Kidney tubule cell (primary cell): Measurements from ENCODE around the gene CASTOR2.
"Not testable (repeated sequence)": the region's sequence is repeated elsewhere in the genome, so short reads cannot be mapped to it uniquely, and the experiment has no call there.

Source experiments
- DNase-seq: peaks from one replicate; pipeline ENCODE4 v3.0.0-alpha.2; 2018; ENCODE audit warnings: low spot score

CASTOR2 gene

DNA sequence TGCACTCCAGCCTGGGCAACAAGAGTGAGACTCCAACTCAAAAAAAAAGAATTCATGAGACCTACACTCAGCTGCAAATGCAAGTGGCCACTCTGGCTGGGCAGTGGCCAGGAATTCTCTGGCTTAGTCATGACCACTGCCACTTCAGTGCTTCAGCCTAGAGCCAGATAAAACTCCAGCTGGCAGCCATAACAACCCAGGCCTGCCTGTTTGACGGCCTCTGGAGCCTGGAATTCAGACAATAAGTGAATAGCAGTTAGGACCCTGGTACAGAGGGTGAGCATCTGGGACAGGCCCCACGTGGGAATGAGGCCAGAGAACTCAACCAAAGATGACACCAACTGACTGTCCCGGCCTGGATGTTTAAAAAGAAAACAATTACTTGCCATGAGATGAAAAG is 90.2 kb downstream of the CASTOR2 start:
- DNase-seq: peak; percentile 54

DNA sequence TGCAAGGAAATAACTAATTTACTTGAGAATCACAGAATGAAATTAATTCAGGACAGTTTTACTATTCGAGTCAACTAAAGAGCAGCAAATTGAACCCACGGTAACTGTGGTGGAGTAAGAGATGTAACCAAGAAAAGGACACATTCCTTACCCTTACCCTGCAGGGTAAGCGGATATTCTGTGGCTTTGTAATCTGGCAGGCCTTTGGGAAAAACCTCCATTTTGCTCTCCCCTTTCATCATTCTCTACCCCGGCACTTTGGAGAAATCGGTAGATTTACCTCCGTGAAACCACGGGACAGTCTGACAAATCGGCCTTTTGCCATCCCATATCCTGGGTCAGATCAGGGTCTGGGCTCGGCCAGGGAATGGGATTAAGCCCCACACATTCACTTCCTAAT is 90.7 kb downstream of the CASTOR2 start:
- DNase-seq: no peak

DNA sequence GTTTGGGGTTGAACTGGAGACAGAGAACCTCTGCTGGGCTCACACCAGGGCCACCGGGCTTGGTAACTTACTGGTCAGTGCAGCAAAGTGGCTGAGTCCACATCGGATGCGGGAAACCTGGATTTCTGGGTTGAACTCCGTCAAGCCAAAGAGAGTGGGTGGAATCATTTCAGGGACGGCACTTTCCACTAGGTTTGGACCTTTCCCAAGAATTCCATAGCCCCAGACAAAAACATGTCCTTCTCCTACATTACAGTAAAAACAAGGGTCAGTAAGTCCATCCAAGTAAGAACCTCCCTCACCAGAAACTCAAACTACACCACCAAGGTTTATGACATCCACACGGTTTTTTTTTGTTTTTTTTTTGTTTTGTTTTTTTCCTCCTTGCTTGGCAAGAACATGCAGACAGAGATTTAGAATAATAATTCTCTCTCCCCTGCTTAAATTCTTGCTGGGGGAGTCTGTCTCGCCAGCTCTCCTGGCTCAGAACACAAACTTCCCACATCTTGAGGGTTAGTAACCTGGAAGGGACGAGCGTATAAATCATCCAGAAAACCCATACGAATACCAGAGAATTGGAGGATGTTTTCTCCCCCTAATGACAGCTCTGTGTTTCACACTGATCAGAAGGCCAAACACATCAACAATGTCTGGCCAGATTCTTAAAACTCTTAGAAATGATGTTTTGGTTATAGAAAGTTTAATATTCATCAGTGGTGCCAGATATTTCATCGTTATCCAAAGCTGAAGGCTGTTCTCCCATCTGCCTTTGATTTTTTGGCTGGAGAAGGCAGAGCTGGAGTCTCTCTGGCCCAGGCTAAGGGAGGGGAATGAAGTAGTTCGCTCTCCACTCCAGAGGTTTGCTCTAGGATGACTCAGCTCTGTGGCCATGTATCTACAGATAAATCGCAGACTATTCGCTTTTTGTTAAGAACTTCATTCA is 91.6 kb downstream of the CASTOR2 start:
- no peak for DNase-seq

DNA sequence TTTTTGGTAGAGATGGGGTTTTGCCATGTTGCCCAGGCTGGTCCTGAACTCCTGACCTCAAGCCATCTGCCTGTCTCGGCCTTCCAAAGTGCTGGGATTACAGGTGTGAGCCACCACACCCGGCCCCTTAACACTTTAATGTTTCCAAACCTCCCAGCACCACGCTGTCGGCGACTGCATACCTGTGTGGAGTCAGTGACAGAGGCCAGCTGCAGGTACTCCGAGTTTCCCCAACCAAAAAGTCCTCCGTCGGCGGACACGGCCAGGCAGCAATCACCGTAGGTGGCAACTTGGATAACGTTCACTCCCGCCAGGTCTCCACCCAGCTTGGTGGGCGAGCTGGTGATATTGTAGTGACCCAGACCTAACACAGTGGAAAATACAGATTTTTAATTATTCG is 93.9 kb downstream of the CASTOR2 start:
- DNase-seq: no peak

DNA sequence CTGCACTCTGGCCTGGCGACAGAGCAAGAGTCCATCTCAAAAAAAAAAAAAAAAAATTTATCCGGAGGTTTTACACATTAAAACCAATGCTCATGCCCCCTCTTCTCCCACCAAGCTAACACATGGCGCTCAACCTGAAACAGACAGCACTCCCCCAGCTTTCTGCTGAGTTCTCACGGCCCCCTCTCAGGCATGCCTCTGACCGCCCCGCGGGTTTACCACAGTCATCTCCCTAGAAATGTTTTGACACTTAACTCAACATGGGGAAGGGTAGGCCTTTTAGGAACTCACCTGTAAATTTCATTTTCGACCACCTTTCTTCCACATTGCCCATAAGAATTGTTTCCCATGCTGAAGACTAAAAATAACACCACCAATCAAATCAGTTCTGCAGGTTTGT is 99.8 kb downstream of the CASTOR2 start:
- DNase-seq: no peak

DNA sequence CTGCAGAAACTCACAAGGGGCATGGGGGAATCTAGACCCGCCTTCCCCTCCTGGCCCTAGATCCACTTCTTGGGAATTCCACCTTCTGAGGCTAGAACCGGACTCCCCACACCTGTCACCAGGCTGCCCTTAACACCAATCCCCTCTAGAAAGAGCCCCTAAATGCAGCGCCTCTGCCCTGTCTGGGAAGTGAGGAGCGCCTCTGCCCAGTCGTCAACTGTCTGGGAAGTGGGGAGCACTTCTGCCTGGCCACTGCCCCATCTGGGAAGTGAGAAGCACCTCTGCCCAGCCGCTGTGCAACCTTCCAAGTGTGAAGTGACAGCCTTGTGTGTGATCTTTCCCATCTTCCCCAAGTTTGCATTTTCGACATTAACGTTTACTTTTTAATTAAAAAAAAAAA is 100.3 kb downstream of the CASTOR2 start:
- DNase-seq: no peak

DNA sequence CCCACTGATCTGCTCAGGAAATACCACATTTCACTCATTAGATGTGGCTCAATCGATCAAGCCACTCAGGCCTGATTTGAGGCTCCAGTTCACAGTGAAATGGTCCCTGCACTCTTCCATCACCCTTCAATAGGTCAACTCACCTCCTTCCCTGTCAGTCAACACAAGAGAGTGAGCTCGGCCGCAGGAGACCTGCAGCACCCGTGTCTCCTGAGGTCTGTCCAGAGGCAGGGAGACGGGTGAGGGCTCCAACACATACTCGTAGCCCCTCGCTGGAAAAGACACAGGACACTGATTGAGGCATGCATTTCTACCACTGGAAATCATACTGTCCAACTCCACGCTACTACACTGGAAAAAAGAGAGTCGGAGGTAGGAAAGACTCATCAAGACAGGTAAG is 102.0 kb downstream of the CASTOR2 start:
- DNase-seq: no peak

DNA sequence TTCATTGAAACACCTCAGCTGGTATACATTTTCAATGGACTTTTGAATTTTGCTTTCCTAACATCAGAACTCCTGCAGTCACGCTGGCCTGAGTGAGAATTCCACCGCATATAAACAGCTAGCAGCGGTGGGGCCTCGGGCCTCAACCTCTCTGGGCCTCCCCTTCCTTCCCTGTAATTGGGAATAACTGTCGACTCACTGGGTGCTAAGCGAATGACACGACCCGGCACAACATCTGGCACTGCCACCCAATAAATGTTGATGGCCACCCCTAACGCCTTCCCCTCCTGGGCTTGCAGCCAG is 108.4 kb downstream of the CASTOR2 start:
- no peak for DNase-seq

DNA sequence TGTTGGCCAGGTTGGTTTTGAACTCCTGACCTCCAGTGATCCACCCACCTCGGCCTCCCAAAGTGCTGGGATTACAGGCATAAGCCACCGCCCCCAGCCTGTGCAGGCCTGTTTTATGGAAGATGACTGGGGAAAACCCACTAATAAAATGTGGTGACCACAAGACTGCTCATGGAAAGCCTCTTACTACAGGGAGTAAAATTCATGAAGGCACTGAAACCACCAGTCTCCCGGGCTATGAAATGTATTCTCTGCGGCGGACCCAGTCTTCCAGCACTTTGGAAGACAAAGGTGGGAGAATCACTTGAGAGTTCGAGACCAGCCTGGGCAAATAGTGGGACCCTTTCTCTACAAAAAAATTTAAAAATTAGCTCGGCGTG is 109.7 kb downstream of the CASTOR2 start:
- DNase-seq: not testable (repeated sequence)
